Measurements from ENCODE around the gene SOX5. TPM values are rescaled to one million over a fixed set of nuclear protein-coding genes. Genes with fewer than 3 reads are reported as not detected.

Gene SOX5
- total RNA-seq, 1 experiment from 2014 or later: 3.1 TPM

DNA sequence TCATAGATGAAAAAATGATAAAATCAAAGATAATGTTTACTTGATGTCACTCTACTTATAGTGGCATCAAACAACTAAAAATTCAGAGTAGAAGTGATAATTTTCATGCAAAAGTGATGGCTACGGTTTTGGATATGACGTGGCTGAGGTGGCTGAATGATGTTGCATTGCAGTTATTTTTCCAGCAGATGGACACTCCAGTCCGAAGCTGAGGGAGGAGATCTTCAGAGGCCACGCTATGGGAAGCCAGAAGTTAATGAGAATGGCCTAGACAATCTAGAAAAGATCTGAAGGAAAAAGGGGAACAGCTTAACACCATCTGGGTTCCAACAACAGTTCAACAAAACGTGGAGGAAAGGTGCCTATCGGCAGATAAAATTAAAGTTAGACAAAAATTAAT, 279.8 kb downstream of the SOX5 start:
- Histone ChIP-seq H2BK120ac (ENCODE audit: low read depth, low read length, poor library complexity, severe bottlenecking) (no peak overlapping the region), H3K4ac (ENCODE audit: low read depth, low read length) (no peak overlapping the region), H3K79me2 (ENCODE audit: insufficient read depth, low read length) (no peaks in the 10 kb centered on the region), H4K8ac (replicated peaks; ENCODE audit: insufficient read length, low read depth, low read length) (no peak overlapping the region), H3K79me1 (ENCODE audit: insufficient read depth, low read depth, low read length, poor library complexity, severe bottlenecking) (no peaks in the 10 kb centered on the region), H3K18ac (ENCODE audit: insufficient read length, low read depth, low read length) (no peak overlapping the region), H3K14ac (ENCODE audit: insufficient read depth, low read length) (no peak overlapping the region), H2BK15ac (ENCODE audit: low read depth, low read length) (no peak overlapping the region), H4K20me1 (ENCODE audit: control insufficient read depth, insufficient read depth, insufficient read length) (no peaks in the 10 kb centered on the region), H3K4me1 (ENCODE audit: insufficient read depth, low read length) (no peaks in the 10 kb centered on the region), H2BK20ac (ENCODE audit: low read depth, low read length, poor library complexity, severe bottlenecking) (no peak overlapping the region), H3K9me3 (ENCODE audit: control insufficient read depth, low read depth, low read length) (no peaks in the 10 kb centered on the region), H2AK5ac (ENCODE audit: insufficient read length, low read length) (no peak overlapping the region), H4K5ac (ENCODE audit: insufficient read length, low read depth, low read length) (no peak overlapping the region), H2AFZ (ENCODE audit: low read length) (no peak overlapping the region), H3K23ac (ENCODE audit: insufficient read length, low read depth, low read length) (no peak overlapping the region), H3K27me3 (ENCODE audit: insufficient read depth, low read length) (no peaks in the 10 kb centered on the region), H3K9ac (ENCODE audit: extremely low read depth, insufficient read length, low read length) (no peak overlapping the region), H2BK12ac (ENCODE audit: insufficient read length, low read depth, low read length) (no peak overlapping the region), H3K23me2 (ENCODE audit: insufficient read length, low read depth, low read length, poor library complexity, severe bottlenecking) (no peaks in the 10 kb centered on the region), H3T11ph (ENCODE audit: low read length) (no peak overlapping the region), H3K4me2 (ENCODE audit: insufficient read depth, insufficient read length, low read length) (no peak overlapping the region), H2BK5ac (ENCODE audit: insufficient read length, low read length) (no peak overlapping the region), H4K91ac (ENCODE audit: insufficient read length, low read depth, low read length) (no peak overlapping the region), H3K27ac (ENCODE audit: insufficient read length, low read depth, low read length) (no peak overlapping the region), H3K56ac (ENCODE audit: insufficient read length, low read depth, low read length) (no peak overlapping the region)
- no CpG with 5 or more reads among the region's 6 CpGs for WGBS (ENCODE audit: extremely low coverage, insufficient read length, low lambda C conversion rate)
- TF ChIP-seq, protein P1, sequence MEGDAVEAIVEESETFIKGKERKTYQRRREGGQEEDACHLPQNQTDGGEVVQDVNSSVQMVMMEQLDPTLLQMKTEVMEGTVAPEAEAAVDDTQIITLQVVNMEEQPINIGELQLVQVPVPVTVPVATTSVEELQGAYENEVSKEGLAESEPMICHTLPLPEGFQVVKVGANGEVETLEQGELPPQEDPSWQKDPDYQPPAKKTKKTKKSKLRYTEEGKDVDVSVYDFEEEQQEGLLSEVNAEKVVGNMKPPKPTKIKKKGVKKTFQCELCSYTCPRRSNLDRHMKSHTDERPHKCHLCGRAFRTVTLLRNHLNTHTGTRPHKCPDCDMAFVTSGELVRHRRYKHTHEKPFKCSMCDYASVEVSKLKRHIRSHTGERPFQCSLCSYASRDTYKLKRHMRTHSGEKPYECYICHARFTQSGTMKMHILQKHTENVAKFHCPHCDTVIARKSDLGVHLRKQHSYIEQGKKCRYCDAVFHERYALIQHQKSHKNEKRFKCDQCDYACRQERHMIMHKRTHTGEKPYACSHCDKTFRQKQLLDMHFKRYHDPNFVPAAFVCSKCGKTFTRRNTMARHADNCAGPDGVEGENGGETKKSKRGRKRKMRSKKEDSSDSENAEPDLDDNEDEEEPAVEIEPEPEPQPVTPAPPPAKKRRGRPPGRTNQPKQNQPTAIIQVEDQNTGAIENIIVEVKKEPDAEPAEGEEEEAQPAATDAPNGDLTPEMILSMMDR (conservative IDR thresholded peaks at IDR 0.05): no peak
- Mint-ChIP-seq H3K27ac (no peak overlapping the region), H3K36me3 (ENCODE audit: insufficient read depth in 1 of 3, low read depth in 3 of 3) (no peaks in the 10 kb centered on the region), H3K27me3 (ENCODE audit: low read depth) (no peaks in the 10 kb centered on the region), H3K9me3 (no peaks in the 10 kb centered on the region), H3K4me3 (no peak overlapping the region), H3K4me1 (peaks cover 14 to 17% of the 10 kb centered on the region in 2 experiments)
- no peak for DNase-seq

All from H9 (cell line).